ENCODE measurements around the gene FAM50B. TPM values are rescaled to one million over a fixed set of nuclear protein-coding genes. Genes with fewer than 3 reads are reported as not detected.
A peak's percentile ranks its signal among the peaks of the same experiment; 100 is the strongest.

FAM50B gene
- total and polyA plus RNA-seq, 2 experiments from 2014 or later, result 2.2 to 2.6 TPM

- Histone ChIP-seq H3K27ac (no peak overlapping the region), H3K27me3 (no peaks in the 10 kb centered on the region), H3K4me1 (ENCODE audit: low read depth) (no peaks in the 10 kb centered on the region), H3K9me3 (ENCODE audit: low read depth) (no peaks in the 10 kb centered on the region), H3K4me3 (no peak overlapping the region), H3K36me3 (no peaks in the 10 kb centered on the region)
- no peak for DNase-seq (ENCODE audit: low read depth in 1 of 2, low spot score in 1 of 2)
- no peak for TF ChIP-seq CTCF (IDR thresholded peaks at IDR 0.05; ENCODE audit: low read depth, low read length)
These were observed 18.4 kb upstream of the FAM50B start for GRCh38 chr6:3830806-3831205.

GRCh38 chr6:3831761-3832530 is 17.2 kb upstream of the FAM50B start:
- Histone ChIP-seq H3K4me3 (no peak overlapping the region), H3K36me3 (no peaks in the 10 kb centered on the region), H3K9me3 (ENCODE audit: low read depth) (no peaks in the 10 kb centered on the region), H3K4me1 (ENCODE audit: low read depth) (no peaks in the 10 kb centered on the region), H3K27me3 (no peaks in the 10 kb centered on the region), H3K27ac (no peak overlapping the region)
- no peak for DNase-seq (ENCODE audit: low read depth in 1 of 2, low spot score in 1 of 2)
- TF ChIP-seq CTCF (IDR thresholded peaks at IDR 0.05; ENCODE audit: low read depth, low read length), result no peak

GRCh38 chr6:3835055-3835731 is 14.0 kb upstream of the FAM50B start:
- no peak for TF ChIP-seq CTCF (IDR thresholded peaks at IDR 0.05; ENCODE audit: low read depth, low read length)
- no peak overlapping the region for H3K27ac ChIP-seq
- H3K36me3 ChIP-seq, result no peaks in the 10 kb centered on the region
- H3K4me1 ChIP-seq (ENCODE audit: low read depth), result no peaks in the 10 kb centered on the region
- H3K27me3 ChIP-seq, result no peaks in the 10 kb centered on the region
- no peaks in the 10 kb centered on the region for H3K9me3 ChIP-seq (ENCODE audit: low read depth)
- DNase-seq (ENCODE audit: low read depth in 1 of 2, low spot score in 1 of 2), result peak in 1 of 2 donors; percentile 59
- H3K4me3 ChIP-seq, result no peak overlapping the region

- no peak overlapping the region for H3K4me3 ChIP-seq
- no peaks in the 10 kb centered on the region for H3K9me3 ChIP-seq (ENCODE audit: low read depth)
- DNase-seq (ENCODE audit: low read depth in 1 of 2, low spot score in 1 of 2), result no peak
- H3K4me1 ChIP-seq (ENCODE audit: low read depth), result no peaks in the 10 kb centered on the region
- H3K36me3 ChIP-seq, result no peaks in the 10 kb centered on the region
- TF ChIP-seq CTCF (IDR thresholded peaks at IDR 0.05; ENCODE audit: low read depth, low read length), result no peak
- no peak overlapping the region for H3K27ac ChIP-seq
- no peaks in the 10 kb centered on the region for H3K27me3 ChIP-seq
These were observed 13.4 kb upstream of the FAM50B start for GRCh38 chr6:3835785-3836184.

- no peaks in the 10 kb centered on the region for H3K9me3 ChIP-seq (ENCODE audit: low read depth)
- H3K4me1 ChIP-seq (ENCODE audit: low read depth), result no peaks in the 10 kb centered on the region
- no peaks in the 10 kb centered on the region for H3K27me3 ChIP-seq
- H3K27ac ChIP-seq, result no peak overlapping the region
- no peak for DNase-seq (ENCODE audit: low read depth in 1 of 2, low spot score in 1 of 2)
- TF ChIP-seq CTCF (IDR thresholded peaks at IDR 0.05; ENCODE audit: low read depth, low read length), result no peak
- H3K4me3 ChIP-seq, result no peak overlapping the region
- no peaks in the 10 kb centered on the region for H3K36me3 ChIP-seq
These were observed 12.6 kb upstream of the FAM50B start for GRCh38 chr6:3836566-3836965.

Data from cardiac muscle cell (in vitro differentiated cells and primary cell).